GM21515 (cell line): ENCODE data around the gene PHIP.
"Not testable (repeated sequence)": the region's sequence is repeated elsewhere in the genome, so short reads cannot be mapped to it uniquely, and the experiment has no call there.

Source experiments
- ATAC-seq: cut with Tn5 transposase; IDR thresholded peaks from one replicate; pipeline ENCODE4 v1.9.1; 2021; ENCODE audit not compliant: unreplicated experiment

PHIP gene

DNA sequence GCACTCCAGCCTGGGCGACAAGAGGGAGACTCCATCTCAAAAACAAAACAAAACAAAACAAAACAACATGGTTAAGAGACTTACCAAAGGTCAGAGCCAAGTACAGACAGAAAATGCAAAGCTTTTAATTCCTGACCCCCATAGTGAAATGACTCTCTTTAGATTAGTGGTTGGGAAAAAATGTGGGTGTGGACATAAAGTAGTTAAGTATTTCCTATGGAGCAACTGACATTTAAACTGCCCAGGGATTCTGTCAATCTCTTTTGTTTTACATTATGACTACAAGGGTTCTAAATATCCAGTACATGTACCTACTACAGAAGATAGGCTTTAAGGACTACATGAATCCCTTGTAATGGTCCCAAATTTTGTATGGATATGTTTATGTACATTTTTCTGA is 135.6 kb downstream of the PHIP start:
- no peak for ATAC-seq

DNA sequence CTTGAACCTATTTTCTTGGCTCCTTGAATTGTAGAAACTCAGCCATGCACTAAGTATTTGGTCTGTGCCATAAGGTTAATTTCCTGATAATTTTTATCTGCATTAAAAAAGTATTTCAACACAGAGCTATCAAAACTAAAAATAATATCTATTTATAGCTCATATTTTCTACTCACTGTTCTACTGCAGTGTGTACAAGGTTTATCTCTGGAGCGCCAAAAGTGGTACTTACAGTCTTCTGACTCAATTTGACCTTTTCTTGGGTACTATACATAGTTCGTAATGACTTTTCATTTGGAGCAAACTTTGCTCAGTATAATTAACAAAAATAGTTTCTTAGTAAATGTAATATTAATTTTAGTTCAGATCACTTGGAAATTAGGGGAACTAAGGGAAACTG is 141.5 kb downstream of the PHIP start:
- ATAC-seq = no peak

DNA sequence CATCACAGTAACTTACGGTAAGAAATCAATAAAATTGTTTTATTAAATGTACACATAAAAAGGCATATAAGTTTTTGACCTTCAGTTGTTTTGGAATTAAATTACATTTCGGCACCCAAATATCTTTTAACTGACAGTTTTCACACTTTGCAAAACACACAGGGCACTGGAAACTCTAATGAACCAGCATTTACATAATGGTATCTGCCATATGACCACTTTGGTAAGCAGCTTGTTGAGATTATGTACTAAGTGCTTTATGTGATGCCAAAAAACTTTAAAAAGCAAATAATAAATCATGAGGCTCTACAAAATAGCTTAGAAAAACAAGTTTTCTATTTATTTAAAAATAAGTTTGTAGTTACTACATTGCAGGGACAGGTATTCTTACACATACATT is 142.5 kb downstream of the PHIP start:
- no peak for ATAC-seq

DNA sequence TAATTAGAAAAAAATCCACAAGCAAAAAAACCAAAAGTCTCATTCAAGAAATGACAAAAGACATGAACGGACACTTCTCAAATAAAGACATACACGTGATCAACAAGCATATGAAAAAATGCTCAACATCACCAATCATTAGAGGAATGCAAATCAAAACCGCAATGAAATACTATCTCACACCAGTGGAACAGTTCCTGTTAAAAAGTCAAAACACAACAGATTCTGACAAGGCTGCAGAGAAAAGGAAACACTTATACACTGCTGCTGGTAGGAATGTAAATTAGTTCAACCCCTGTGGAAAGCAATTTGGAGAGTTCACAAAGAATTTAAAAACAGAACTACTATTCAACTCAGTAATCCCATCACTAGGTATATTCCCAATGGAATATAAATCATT is 152.7 kb downstream of the PHIP start:
- no peak for ATAC-seq

DNA sequence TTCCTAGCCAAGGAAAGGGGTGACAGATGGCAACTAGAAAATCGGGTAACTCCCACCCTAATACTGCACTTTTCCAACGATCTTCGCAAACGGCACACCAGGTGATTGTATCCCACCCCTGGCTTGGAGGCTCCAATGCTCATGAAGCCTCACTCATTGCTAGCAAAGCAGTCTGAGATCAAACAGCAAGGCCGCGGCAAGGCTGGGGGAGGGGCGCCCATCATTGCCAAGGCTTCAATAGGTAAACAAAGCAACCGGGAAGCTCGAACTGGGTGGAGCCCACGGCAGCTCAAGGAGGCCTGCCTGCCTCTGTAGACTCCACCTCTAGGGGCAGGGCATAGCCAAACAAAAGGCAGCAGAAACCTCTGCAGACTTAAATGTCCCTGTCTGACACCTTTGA is 156.9 kb downstream of the PHIP start:
- ATAC-seq = not testable (repeated sequence)

DNA sequence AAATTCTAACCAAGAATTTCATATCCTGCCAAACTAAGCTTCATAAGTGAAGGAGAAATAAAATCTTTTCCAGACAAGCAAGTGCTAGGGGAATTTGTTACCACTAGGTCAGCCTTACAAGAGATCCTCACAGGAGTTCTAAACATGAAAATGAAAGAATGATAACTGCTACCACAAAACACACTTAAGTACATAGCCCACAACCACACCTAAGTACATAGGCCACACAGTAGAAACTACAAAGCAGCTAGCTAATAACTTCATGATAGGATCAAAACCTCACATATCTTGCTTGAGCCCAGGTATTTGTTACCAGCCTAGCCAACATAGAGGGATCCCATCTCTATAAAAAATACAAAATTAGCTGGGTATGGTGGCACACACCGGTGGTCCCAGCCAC is 160.3 kb downstream of the PHIP start:
- no peak for ATAC-seq

DNA sequence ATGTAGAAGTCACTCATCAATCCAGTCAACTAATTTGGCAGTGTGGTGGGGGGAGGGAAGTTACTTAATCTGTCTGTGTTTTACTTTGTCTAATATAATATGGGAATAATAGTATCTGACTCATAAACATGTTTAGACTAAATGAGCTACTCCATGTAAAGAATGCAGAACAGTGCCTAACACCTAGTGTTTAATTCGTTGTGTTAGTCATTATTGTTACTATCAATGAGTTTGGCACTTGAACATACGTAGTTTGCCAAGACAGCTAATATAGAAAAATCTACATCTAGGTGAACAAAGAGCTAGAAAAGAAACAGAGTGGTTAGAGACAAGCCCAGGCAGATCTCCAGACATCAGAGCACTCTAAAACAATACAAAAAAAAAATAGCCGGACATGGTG is 161.6 kb downstream of the PHIP start:
- no peak for ATAC-seq

DNA sequence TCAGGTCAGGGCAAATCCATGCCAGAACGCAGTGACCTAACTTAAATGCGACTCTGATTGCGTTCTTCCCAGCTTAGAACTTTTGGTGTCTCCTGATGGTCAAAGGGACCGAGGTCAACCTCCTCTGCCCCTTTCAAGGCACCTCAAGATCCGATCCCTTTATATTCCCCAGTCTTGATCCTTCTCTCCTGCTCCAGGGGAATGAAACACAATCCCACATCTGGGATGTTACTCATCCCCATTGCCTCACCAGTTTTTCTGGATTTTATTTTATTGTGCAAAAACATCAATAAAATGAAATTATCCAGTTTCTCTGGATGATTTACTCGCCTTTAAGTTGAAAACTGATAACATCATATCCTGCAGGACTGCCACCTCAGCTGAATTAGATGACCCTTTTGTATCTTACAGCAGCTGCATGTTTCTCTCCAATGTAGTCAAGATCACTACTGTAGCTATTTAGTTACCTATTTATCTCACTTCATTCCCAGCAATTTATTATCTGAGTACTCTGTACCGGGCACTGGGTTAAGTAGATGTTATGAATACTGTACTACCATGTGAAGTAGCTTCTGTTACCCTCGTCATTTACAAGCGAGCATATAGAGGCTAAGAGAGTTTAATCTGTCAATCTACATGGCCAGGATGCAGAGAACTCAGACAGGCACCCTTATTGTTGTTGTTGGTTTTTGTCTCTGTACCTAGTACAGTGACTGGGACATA is 166.7 kb downstream of the PHIP start:
- ATAC-seq = no peak

DNA sequence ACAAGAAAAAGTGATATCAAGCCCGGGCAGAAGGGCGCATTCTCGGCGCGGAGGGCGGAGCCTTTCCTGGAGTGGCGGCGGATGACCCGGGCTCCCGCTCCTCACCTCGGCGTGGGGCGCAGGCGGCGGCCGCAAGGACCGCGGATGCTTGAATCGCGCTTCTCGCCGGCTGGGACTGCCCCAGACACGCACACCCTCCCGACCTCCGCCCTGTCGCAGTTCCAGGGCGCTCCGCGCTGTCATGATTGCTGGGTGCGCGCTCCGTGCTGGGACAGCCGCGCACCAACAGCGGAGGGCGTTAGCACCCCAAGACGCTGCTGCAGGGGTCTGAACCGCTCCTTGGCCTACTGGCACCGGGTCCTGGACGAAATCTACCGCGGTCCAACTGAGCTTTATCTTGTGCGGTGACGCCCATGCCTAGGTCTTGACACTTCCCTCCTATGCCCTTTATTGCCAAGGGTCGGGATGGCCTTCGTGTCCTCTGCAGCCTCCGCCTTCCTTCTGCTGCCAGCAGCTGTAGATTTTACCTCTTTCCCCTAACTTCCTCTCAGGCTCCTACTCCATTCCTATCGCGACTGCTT is 167.4 kb downstream of the PHIP start:
- ATAC-seq = peak; percentile 63

DNA sequence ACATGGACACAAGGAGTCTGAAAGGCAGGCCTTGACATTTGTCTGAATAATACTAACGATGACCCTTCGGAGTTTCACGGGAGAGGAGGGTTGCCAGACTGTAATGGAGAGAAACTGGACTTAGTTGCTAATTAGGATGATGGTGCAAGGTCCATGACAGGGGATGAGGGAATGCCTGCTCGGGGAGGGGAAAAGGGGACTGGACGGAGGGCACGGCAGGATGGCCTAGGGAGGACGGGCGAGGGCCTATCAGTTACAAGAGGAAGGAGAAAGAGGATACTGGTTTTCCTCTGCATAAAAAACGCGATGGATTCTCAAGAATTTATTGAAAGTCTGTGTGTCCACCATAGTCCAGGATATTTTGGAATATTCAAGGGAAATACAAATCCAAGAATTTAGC is 168.0 kb downstream of the PHIP start:
- ATAC-seq = no peak

DNA sequence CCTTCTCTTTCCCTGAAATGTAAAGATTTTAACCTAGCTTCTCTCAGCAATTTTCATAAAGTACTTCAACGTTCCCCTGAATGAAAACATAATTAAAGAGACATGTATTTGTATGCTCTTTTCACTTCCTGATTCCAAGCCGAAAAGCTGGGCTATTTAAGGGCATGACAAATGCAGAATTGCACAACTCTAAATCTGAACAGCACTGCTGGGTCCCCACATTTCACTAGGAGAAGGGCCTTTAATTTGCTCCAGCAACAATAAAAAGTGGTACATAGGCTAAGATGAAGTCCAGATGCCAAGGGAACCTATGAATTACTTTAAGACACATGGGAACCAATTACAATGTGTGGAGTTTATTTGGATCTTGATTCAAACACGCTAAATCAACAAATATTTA is 168.7 kb downstream of the PHIP start:
- no peak for ATAC-seq

DNA sequence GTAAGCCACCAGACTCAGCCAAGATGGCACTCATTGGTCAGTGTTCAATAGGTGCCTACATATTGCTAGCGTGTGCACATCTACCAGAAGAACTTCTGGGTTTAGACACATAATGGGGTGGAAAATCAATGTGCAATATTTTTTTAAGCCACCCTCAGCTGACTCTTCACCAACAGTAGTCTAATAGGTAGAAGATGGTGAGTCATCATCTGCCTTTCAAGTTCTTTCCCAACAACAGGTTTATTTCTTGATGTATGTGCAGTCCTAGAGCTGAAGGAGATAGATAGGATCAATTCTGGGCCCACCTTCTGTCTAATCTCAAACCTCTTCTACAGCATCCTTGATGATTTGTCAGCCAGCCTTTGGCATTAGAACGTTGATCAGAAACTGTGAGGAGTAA is 169.4 kb downstream of the PHIP start:
- ATAC-seq = no peak

DNA sequence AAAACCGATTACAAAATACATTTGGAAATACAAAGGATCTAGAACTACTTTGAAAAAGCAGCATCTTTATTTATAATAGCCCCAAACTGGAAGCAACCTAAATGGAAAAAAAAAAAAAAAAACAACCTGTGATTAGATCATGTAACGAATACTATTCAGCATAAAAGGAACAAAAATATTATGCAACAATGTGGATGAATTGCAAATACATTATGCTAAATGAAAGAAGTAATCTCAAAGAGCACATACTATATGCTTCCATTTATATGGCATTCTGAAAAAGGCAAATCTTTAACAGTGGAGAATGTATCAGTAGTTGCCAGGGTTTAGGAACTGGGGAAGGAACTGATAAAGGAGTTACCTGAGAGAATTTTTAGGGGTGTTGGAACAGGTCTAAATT is 181.8 kb downstream of the PHIP start:
- ATAC-seq = no peak

DNA sequence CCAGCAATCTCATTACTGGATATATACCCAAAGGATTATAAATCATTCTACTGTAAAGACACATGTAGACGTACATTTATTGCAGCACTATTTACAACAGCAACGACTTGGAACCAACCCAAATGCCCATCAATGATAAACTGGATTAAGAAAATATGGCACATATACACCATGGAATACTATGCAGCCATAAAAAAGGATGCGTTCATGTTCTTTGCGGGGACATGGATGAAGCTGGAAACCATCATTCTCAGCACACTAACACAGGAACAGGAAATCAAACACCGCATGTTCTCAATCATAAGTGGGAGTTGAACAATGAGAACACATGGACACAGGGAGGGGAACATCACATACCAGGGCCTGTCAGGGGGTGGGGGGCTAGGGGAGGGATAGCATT is 188.2 kb downstream of the PHIP start:
- not testable (repeated sequence) for ATAC-seq
